Thoracic aorta (tissue), 2 donors: ENCODE data around the gene CDC42BPG. TPM values are rescaled to one million over a fixed set of nuclear protein-coding genes. Genes with fewer than 3 reads are reported as not detected.
"Not testable (repeated sequence)": the region's sequence is repeated elsewhere in the genome, so short reads cannot be mapped to it uniquely, and the experiment has no call there.

ENCODE experiments used
- ATAC-seq: fragments of 150-250 bp; one replicate; pipeline ENCODE4 v1.8.0; 2017; ENCODE audit warnings: low read depth; ENCODE audit not compliant: insufficient number of reproducible peaks, low FRiP score
- DNase-seq: peaks from one replicate; pipeline ENCODE4 v3.0.0-alpha.2; 2020; ENCODE audit warnings: low spot score
- H3K27ac ChIP-seq, 2 donors: fragments of 200-600 bp; sonication (generic); 1 replicate in 1 of 2; 2 replicates in 1 of 2; pipeline ENCODE4 v1.5.1; 2016; ENCODE audit warnings: mild to moderate bottlenecking in 2 of 2, moderate library complexity in 2 of 2
- H3K27me3 ChIP-seq: fragments of 200-600 bp; sonication (generic); replicated peaks from 2 replicates; pipeline ENCODE4 v1.6.0; 2016; ENCODE audit warnings: mild to moderate bottlenecking; ENCODE audit not compliant: insufficient read depth
- H3K36me3 ChIP-seq: fragments of 200-600 bp; sonication (generic); one replicate; pipeline ENCODE4 v1.5.1; 2016
- H3K4me1 ChIP-seq, 2 donors: fragments of 200-600 bp; sonication (generic); 1 replicate in 1 of 2; 2 replicates in 1 of 2; pipeline versions ENCODE4 v1.5.1 to v1.6.0; 2016; ENCODE audit warnings: low read depth in 2 of 2, mild to moderate bottlenecking in 1 of 2; ENCODE audit not compliant: control insufficient read depth in 1 of 2
- H3K4me3 ChIP-seq: fragments of 200-600 bp; sonication (generic); 2 replicates; pipeline ENCODE4 v1.5.1; 2016; ENCODE audit warnings: mild to moderate bottlenecking
- H3K9me3 ChIP-seq: fragments of 200-600 bp; sonication (generic); 2 replicates; pipeline ENCODE4 v1.5.1; 2016
- total RNA-seq, 2 donors: library from RNA; depleted of rRNA; stranded (reverse); fragments of >200 nt; gene quantifications; one replicate each; pipeline versions ENCODE4 v1.1.0 to v1.2.3, GENCODE V29; 2016
- TF ChIP-seq, protein P1 (sequence below): fragments of 200-600 bp; sonication (generic); IDR thresholded peaks from one replicate; pipeline ENCODE4 v1.5.1; 2019; ENCODE audit warnings: antibody characterized with exemption

Gene CDC42BPG
- total RNA-seq, 2 donors from 2014 or later: 0.68 to 1.2 TPM

GRCh38 chr11:64849598-64850356 lies 5.3 kb upstream of the CDC42BPG start:
- TF ChIP-seq, protein P1, sequence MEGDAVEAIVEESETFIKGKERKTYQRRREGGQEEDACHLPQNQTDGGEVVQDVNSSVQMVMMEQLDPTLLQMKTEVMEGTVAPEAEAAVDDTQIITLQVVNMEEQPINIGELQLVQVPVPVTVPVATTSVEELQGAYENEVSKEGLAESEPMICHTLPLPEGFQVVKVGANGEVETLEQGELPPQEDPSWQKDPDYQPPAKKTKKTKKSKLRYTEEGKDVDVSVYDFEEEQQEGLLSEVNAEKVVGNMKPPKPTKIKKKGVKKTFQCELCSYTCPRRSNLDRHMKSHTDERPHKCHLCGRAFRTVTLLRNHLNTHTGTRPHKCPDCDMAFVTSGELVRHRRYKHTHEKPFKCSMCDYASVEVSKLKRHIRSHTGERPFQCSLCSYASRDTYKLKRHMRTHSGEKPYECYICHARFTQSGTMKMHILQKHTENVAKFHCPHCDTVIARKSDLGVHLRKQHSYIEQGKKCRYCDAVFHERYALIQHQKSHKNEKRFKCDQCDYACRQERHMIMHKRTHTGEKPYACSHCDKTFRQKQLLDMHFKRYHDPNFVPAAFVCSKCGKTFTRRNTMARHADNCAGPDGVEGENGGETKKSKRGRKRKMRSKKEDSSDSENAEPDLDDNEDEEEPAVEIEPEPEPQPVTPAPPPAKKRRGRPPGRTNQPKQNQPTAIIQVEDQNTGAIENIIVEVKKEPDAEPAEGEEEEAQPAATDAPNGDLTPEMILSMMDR: peak; percentile 13
- ATAC-seq: no peak
- no peaks in the 10 kb centered on the region for H3K27me3 ChIP-seq
- H3K4me3 ChIP-seq: no peak overlapping the region
- H3K36me3 ChIP-seq: peaks cover 18% of the 10 kb centered on the region
- H3K4me1 ChIP-seq: peaks cover 22 to 58% of the 10 kb centered on the region in 2 donors
- DNase-seq: no peak
- H3K27ac ChIP-seq: peak overlapping the region; percentile 54 to 57
- H3K9me3 ChIP-seq: no peaks in the 10 kb centered on the region

GRCh38 chr11:64848826-64849597 lies 4.6 kb upstream of the CDC42BPG start:
- ATAC-seq: no peak
- TF ChIP-seq, protein P1: no peak
- Histone ChIP-seq H3K4me3 (no peak overlapping the region), H3K9me3 (no peaks in the 10 kb centered on the region), H3K27me3 (no peaks in the 10 kb centered on the region), H3K36me3 (peaks cover 11% of the 10 kb centered on the region), H3K4me1 (peaks cover 17 to 57% of the 10 kb centered on the region in 2 donors), H3K27ac (peak overlapping the region in 1 of 2 donors; percentile 57)
- no peak for DNase-seq

GRCh38 chr11:64848214-64848825 lies 3.9 kb upstream of the CDC42BPG start:
- H3K27me3 ChIP-seq: no peaks in the 10 kb centered on the region

DNA sequence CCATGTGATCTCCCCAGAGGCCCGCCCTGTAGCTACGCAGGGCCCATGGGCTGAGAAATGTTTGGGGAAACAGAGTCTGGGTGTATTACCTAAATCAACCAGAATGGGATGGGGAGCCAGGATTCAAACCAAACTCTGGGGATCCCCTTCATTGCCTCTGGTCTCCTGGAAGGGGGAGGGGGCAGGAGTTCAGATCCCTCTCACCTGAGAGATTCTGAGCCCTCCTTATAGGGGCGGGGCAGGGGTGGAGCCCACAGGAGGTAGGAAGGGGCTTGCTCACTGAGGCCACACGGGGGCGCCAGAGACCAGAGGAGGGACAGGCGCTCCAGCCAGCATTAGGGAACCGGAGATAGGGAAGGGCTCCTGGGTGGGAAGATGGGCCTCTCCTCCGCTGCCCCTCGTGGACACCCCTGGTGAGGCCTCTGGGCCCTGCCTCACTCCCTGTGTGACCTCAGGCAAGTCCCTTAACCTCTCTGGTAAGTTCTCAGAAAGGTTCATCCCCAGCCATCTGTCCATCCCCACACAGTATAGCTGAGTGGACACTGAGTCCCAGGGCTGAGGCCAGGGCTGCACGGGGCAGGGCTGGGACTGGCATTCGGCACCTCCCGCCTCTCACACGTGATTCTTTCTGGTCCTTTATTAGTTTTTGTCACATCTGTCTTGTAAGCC lies 2.7 kb upstream of the CDC42BPG start:
- H3K9me3 ChIP-seq: no peaks in the 10 kb centered on the region
- no peak overlapping the region for H3K4me3 ChIP-seq
- DNase-seq (peak; percentile 63), ATAC-seq (peak; percentile 69)
- H3K36me3 ChIP-seq: no peaks in the 10 kb centered on the region
- no peaks in the 10 kb centered on the region for H3K27me3 ChIP-seq
- no peak overlapping the region for H3K27ac ChIP-seq
- peaks cover 16 to 43% of the 10 kb centered on the region in 2 donors for H3K4me1 ChIP-seq
- TF ChIP-seq, protein P1: peak; percentile 99

More at GRCh38 chr11:64848214-64848825, 3.9 kb upstream of the CDC42BPG start:
- TF ChIP-seq, protein P1: no peak
- DNase-seq: no peak
- Histone ChIP-seq H3K36me3 (peaks cover 6% of the 10 kb centered on the region), H3K4me1 (peaks cover 16 to 50% of the 10 kb centered on the region in 2 donors), H3K9me3 (no peaks in the 10 kb centered on the region), H3K27ac (no peak overlapping the region), H3K4me3 (no peak overlapping the region)
- no peak for ATAC-seq

- not testable (repeated sequence) for DNase-seq, H3K36me3 ChIP-seq, H3K9me3 ChIP-seq, H3K27me3 ChIP-seq, H3K27ac ChIP-seq, H3K4me3 ChIP-seq, ATAC-seq
- peaks cover 16 to 39% of the 10 kb centered on the region in 2 donors for H3K4me1 ChIP-seq
These were observed 1.3 kb upstream of the CDC42BPG start for GRCh38 chr11:64845776-64846129.
